Colonic mucosa (tissue), 4 donors: Measurements from ENCODE around the gene CCNB2. TPM values are rescaled to one million over a fixed set of nuclear protein-coding genes. Genes with fewer than 3 reads are reported as not detected.

Experiments used
- DNase-seq: peaks from one replicate; pipeline ENCODE4 v3.0.0-alpha.2; 2020
- H3K27ac ChIP-seq: fragments of 200-600 bp; one replicate; pipeline ENCODE4 v1.8.0; 2021
- H3K27me3 ChIP-seq: fragments of 200-600 bp; one replicate; pipeline ENCODE4 v1.8.0; 2021
- H3K36me3 ChIP-seq: fragments of 200-600 bp; one replicate; pipeline ENCODE4 v1.8.0; 2021
- H3K4me1 ChIP-seq: fragments of 200-600 bp; one replicate; pipeline ENCODE4 v1.8.0; 2021; ENCODE audit warnings: mild to moderate bottlenecking
- H3K4me3 ChIP-seq: fragments of 200-600 bp; one replicate; pipeline ENCODE4 v1.8.0; 2021
- H3K9ac ChIP-seq, 2 donors: one replicate each; pipeline ENCODE4 v1.7.0; 2013; ENCODE audit warnings: control low read depth in 2 of 2, low read depth in 2 of 2, low read length in 2 of 2
- H3K9me3 ChIP-seq: fragments of 200-600 bp; one replicate; pipeline ENCODE4 v1.8.0; 2021
- CTCF ChIP-seq: fragments of 200-600 bp; IDR thresholded peaks from one replicate; pipeline ENCODE4 v1.8.0; 2022; ENCODE audit warnings: antibody characterized with exemption, mild to moderate bottlenecking
- intact Hi-C: fragments of 100-400 bp; cut with DNase I; formaldehyde crosslinking; loops from one replicate; pipeline ENCODE4 v1.14.1; 2022
- total RNA-seq, 2 donors: library from RNA; stranded (reverse); fragmentation: NEBNext Ultra II Directional in 1 of 2; extraction: Animal tissue kit (Norgen Biotek cat#: 25700) in 1 of 2; gene quantifications; one replicate each; pipeline ENCODE4 v1.2.1, GENCODE V29; 2021
- donor health status: healthy.
- donor health status: DM: no; HTN: no; CAD: no.
- donor health status: DM: no; HTN: no; CAD: no.

CCNB2 gene
- total RNA-seq, 2 donors from 2014 or later, result 22.7 to 64.0 TPM

- Histone ChIP-seq H3K4me3 (no peak overlapping the region), H3K36me3 (peaks cover 2% of the 10 kb centered on the region), H3K27ac (no peak overlapping the region), H3K9me3 (no peaks in the 10 kb centered on the region), H3K4me1 (no peaks in the 10 kb centered on the region), H3K27me3 (no peaks in the 10 kb centered on the region), H3K9ac (no peak overlapping the region)
- TF ChIP-seq CTCF, result no peak
- no peak for DNase-seq
- intact Hi-C loops, result no loop called here
Observed at GRCh38 chr15:59166601-59167265, 61.8 kb downstream of the CCNB2 start.

GRCh38 chr15:59168536-59168935 is 63.6 kb downstream of the CCNB2 start:
- TF ChIP-seq CTCF, result no peak
- H3K36me3 ChIP-seq, result peaks cover 6% of the 10 kb centered on the region
- H3K27ac ChIP-seq, result no peak overlapping the region
- intact Hi-C loops, result no loop called here
- DNase-seq, result no peak
- H3K9me3 ChIP-seq, result no peaks in the 10 kb centered on the region
- H3K9ac ChIP-seq, result no peak overlapping the region
- H3K4me3 ChIP-seq, result no peak overlapping the region
- no peaks in the 10 kb centered on the region for H3K27me3 ChIP-seq
- no peaks in the 10 kb centered on the region for H3K4me1 ChIP-seq

GRCh38 chr15:59169251-59169708 is 64.3 kb downstream of the CCNB2 start:
- DNase-seq, result no peak
- H3K27me3 ChIP-seq, result no peaks in the 10 kb centered on the region
- TF ChIP-seq CTCF, result no peak
- H3K4me1 ChIP-seq, result no peaks in the 10 kb centered on the region
- peak overlapping the region; percentile 27 for H3K27ac ChIP-seq
- no peaks in the 10 kb centered on the region for H3K9me3 ChIP-seq
- no peak overlapping the region for H3K9ac ChIP-seq
- peaks cover 6% of the 10 kb centered on the region for H3K36me3 ChIP-seq
- H3K4me3 ChIP-seq, result no peak overlapping the region
- intact Hi-C loops, result no loop called here

- Histone ChIP-seq H3K4me1 (no peaks in the 10 kb centered on the region), H3K27ac (peak overlapping the region; percentile 27), H3K36me3 (peaks cover 6% of the 10 kb centered on the region), H3K9ac (no peak overlapping the region), H3K9me3 (no peaks in the 10 kb centered on the region), H3K27me3 (no peaks in the 10 kb centered on the region), H3K4me3 (no peak overlapping the region)
- DNase-seq, result peak; percentile 31
- no peak for TF ChIP-seq CTCF
- intact Hi-C loops, result loop anchor here (5.0 kb wide), 1 partner anchor 322 kb away; no protein-coding TSS in a partner anchor
Observed at GRCh38 chr15:59170295-59171066, 65.5 kb downstream of the CCNB2 start.

- TF ChIP-seq CTCF, result no peak
- Histone ChIP-seq H3K4me3 (no peak overlapping the region), H3K9me3 (no peaks in the 10 kb centered on the region), H3K9ac (no peak overlapping the region), H3K4me1 (no peaks in the 10 kb centered on the region), H3K36me3 (peaks cover 6% of the 10 kb centered on the region), H3K27me3 (no peaks in the 10 kb centered on the region), H3K27ac (no peak overlapping the region)
- DNase-seq, result no peak
- intact Hi-C loops, result loop anchor here (5.0 kb wide), 1 partner anchor 321 kb away; no protein-coding TSS in a partner anchor
Observed at GRCh38 chr15:59171067-59171397, 66.1 kb downstream of the CCNB2 start.
